AG09319 (cell line): Measurements from ENCODE around the gene DCLK1.

Experiments used
- DNase-seq: peaks from one replicate; pipeline ENCODE4 v3.0.0-alpha.2; 2010; ENCODE audit warnings: low read depth; ENCODE audit errors: extremely low read depth
- CTCF ChIP-seq: IDR thresholded peaks from 2 replicates; pipeline ENCODE4 v1.5.1; 2011; ENCODE audit warnings: low read depth, mild to moderate bottlenecking, inconsistent platforms, low read length, moderate library complexity

The DCLK1 gene

GRCh38 chr13:36131222-36131930 lies at the start of gene DCLK1:
Gene DCLK1, minus strand, starts transcription at chr13:36131382.
- peak; percentile 10 for DNase-seq
- TF ChIP-seq CTCF = no peak

- no peak for DNase-seq
- no peak for TF ChIP-seq CTCF
These were observed 44.4 kb upstream of the DCLK1 start for GRCh38 chr13:36175621-36176020.

GRCh38 chr13:36174923-36175322 lies 43.7 kb upstream of the DCLK1 start:
- TF ChIP-seq CTCF = no peak
- DNase-seq = no peak

GRCh38 chr13:36173571-36174322 lies 42.6 kb upstream of the DCLK1 start:
- no peak for TF ChIP-seq CTCF
- DNase-seq = no peak

GRCh38 chr13:36166046-36166445 lies 34.9 kb upstream of the DCLK1 start:
- DNase-seq = peak; percentile 7
- no peak for TF ChIP-seq CTCF

GRCh38 chr13:36163809-36164308 lies 32.7 kb upstream of the DCLK1 start:
- peak; percentile 54 for DNase-seq

More at GRCh38 chr13:36163809-36164308, 32.7 kb upstream of the DCLK1 start:
- TF ChIP-seq CTCF = no peak
